ENCODE results near the gene NCOR2.

NCOR2 gene

DNA sequence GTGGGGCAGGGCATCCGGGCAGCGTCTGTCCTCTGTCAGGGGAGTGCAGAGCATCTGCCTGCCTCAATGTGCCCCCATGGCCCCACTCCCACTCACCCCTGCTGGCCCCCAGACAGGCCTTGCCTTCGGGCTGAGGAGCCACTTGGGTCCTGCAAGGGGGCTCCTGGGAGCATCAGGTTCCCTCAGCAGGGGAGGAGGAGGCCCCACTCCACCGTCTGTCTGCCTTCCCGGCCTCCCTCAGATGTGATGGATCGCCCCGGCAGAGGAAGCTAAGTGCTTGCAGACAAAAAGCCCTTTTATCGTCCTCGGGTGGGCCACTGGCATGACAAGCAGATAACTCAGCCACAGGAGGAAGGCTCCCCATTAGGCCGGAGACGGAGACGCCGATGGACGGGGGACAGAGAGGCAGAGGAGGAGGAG is 35.1 kb downstream of the NCOR2 start:
- peaks cover 2% of the 10 kb centered on the region; the same call in 1 of the 2 replicates for H3K36me3 ChIP-seq (replicated peaks)
- H3K4me3 ChIP-seq = no peak overlapping the region
- in situ Hi-C loops (cut with MboI; ENCODE audit: low sequenced_read_pairs) = no loop called here
- no peaks in the 10 kb centered on the region for H3K27me3 ChIP-seq (ENCODE audit: low read depth)
- no peaks in the 10 kb centered on the region for H3K4me1 ChIP-seq
- no peaks in the 10 kb centered on the region for H3K9me3 ChIP-seq
- no peak for DNase-seq (ENCODE audit: low spot score in 2 of 2)

DNA sequence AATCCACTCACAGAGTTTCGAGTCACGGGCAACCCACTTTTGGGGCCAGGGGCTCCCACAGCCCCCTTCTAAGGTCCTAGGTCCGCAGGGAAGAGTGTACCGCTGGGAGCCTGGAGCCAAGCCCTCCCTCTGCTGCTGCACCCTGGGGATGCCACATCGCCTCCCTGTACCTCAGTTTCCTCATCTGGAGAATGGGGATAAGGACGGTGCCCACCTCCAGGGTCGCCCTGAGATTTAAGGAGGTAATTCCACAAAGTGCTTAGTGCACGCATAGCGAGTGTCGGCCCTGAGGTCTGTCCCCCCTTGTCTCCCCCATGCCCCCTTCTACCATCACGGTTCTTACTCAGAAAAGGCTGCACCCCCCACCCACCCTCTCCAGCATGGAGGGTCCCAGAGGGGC is 35.5 kb downstream of the NCOR2 start:
- H3K9me3 ChIP-seq = no peaks in the 10 kb centered on the region

DNA sequence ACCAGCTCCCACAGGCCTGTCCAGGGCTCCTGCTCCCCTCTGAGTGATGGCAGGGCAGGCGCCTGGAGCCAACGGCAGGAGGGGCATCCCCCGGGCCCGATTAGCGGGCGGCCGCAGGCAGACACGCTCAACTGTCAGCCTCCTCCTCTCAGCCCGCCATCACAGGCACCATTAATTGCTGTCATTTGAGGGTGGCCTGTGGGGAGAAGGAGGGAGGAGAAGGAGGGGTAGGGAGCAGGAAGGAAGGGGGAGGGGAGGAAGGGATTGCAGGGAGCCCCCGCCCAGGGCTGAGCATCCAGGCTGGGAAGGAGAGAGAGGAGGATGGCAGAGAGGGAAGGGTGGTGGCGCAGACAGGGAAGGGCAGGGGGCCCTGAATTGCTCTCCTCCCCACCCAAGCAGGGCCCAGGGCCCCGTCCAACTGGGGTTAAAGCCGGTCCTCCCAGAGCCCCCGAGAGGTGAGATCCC is 36.1 kb downstream of the NCOR2 start:
- H3K4me3 ChIP-seq = no peak overlapping the region

More for the DNA sequence above, 35.5 kb downstream of the NCOR2 start:
- H3K4me3 ChIP-seq = no peak overlapping the region
- in situ Hi-C loops (cut with MboI; ENCODE audit: low sequenced_read_pairs) = no loop called here
- H3K4me1 ChIP-seq = no peaks in the 10 kb centered on the region
- no peak for DNase-seq (ENCODE audit: low spot score in 2 of 2)
- no peaks in the 10 kb centered on the region for H3K27me3 ChIP-seq (ENCODE audit: low read depth)
- peaks cover 2% of the 10 kb centered on the region; the same call in 1 of the 2 replicates for H3K36me3 ChIP-seq (replicated peaks)

DNA sequence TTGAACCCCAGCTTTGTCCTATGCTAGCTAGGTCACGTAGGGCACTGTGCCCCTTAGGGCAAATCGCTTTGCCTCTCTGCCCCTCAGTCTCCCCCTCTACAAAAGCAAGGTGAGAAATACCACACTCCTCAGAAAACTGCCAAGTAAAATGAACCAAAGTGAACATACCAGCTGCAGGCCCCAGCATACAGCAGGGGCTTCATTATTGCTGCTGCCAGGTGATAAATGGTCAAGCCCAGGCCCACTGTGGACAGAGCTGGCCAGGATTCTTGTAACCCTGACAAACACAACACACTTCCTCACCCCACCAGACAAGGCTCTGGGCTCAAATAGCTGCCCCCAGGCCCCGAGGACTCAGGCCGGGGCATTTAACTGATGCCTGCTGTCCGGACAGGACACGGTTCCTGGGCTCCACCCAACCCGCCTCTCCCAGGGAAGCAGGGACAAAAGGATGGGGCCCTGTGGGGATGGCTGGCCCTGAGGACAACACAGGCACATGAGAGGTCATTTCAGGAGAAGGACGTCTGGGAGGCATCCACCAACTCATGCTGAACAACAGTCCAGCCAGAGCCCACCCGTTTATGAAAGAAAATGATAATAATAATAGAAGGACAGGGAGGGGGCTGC is 36.7 kb downstream of the NCOR2 start:
- Histone ChIP-seq H3K4me3 (no peak overlapping the region), H3K4me1 (no peaks in the 10 kb centered on the region), H3K9me3 (no peaks in the 10 kb centered on the region), H3K36me3 (replicated peaks) (peaks cover 2% of the 10 kb centered on the region; the same call in 1 of the 2 replicates), H3K27me3 (ENCODE audit: low read depth) (no peaks in the 10 kb centered on the region)
- DNase-seq (ENCODE audit: low spot score in 2 of 2) = no peak
- in situ Hi-C loops (cut with MboI; ENCODE audit: low sequenced_read_pairs) = no loop called here

More for the DNA sequence above, 36.1 kb downstream of the NCOR2 start:
- peak in 1 of 2 experiments; percentile 39 for DNase-seq (ENCODE audit: low spot score in 2 of 2)
- no peaks in the 10 kb centered on the region for H3K9me3 ChIP-seq
- H3K36me3 ChIP-seq (replicated peaks) = peaks cover 2% of the 10 kb centered on the region; the same call in 1 of the 2 replicates
- H3K4me1 ChIP-seq = no peaks in the 10 kb centered on the region
- in situ Hi-C loops (cut with MboI; ENCODE audit: low sequenced_read_pairs) = no loop called here
- no peaks in the 10 kb centered on the region for H3K27me3 ChIP-seq (ENCODE audit: low read depth)

DNA sequence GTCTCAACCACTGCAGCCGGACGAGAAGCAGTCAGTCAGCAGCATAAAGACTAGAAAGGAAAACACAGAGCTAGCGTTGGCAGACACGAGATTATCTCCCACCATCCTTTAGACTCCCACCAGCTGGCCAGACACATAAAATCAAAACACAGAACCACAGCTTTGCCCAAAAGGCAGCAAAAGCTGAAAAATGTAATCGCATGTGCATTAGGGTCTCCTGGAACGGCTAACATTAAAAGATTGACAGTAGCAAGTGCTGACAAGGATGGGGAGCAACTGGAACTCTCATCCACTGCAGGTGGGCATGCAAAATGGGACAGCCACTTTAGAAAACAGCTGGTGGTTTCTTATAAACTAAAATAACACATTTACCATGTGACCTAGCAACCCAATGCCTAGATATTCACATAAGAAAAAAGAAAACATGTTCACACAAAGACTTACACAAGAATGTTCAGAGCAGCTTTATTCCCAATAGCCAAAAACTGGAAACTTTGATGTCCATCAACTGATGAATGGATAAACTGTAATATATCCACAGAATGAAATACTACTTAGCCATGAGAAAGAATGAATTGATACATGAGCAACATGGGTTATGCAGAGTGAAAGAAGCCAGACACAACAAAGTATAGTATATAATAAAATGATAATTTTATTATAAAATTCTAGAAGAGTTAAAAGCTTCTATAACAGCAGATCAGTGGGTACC is 37.7 kb downstream of the NCOR2 start:
- Histone ChIP-seq H3K27me3 (ENCODE audit: low read depth) (no peaks in the 10 kb centered on the region), H3K9me3 (no peaks in the 10 kb centered on the region), H3K4me1 (no peaks in the 10 kb centered on the region), H3K4me3 (no peak overlapping the region), H3K36me3 (replicated peaks) (peaks cover 2% of the 10 kb centered on the region; the same call in 1 of the 2 replicates)
- DNase-seq (ENCODE audit: low spot score in 2 of 2) = no peak
- in situ Hi-C loops (cut with MboI; ENCODE audit: low sequenced_read_pairs) = no loop called here

DNA sequence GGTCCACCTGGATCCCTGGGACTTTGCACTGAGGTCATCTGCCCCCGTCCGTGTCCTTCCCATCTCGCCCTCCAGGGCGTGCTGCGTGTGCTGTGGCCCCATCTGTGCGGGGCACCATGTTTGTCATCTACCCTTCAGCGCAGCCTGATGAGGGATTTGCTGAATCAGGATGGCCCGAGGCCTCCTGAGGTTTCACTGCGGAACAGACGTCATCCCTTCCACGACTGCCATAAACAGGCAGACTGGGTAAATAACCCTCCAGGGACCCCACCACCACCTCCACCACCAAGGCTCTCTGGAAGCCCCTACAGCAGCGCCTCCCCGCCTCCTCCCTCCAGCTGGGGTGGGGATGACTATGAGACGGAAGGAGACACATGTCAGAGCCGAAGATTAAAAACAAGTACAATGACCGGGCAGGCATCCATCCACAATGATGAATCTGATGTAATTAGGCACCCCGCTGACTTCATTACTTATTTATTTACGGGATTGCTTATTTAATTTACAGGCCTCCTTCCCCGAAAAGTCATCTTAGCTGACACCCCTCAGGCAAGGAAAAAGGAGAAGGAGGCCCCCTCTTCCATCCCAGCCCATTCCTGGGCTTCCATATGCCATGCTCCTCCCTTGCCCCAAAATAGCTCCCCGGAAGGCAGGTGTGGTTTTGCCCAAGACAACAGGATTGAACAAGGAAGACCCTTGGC is 39.4 kb downstream of the NCOR2 start:
- Histone ChIP-seq H3K9me3 (no peaks in the 10 kb centered on the region), H3K36me3 (replicated peaks) (no peaks in the 10 kb centered on the region), H3K4me1 (no peaks in the 10 kb centered on the region), H3K27me3 (ENCODE audit: low read depth) (no peaks in the 10 kb centered on the region), H3K4me3 (no peak overlapping the region)
- in situ Hi-C loops (cut with MboI; ENCODE audit: low sequenced_read_pairs) = no loop called here
- DNase-seq (ENCODE audit: low spot score in 2 of 2) = no peak

DNA sequence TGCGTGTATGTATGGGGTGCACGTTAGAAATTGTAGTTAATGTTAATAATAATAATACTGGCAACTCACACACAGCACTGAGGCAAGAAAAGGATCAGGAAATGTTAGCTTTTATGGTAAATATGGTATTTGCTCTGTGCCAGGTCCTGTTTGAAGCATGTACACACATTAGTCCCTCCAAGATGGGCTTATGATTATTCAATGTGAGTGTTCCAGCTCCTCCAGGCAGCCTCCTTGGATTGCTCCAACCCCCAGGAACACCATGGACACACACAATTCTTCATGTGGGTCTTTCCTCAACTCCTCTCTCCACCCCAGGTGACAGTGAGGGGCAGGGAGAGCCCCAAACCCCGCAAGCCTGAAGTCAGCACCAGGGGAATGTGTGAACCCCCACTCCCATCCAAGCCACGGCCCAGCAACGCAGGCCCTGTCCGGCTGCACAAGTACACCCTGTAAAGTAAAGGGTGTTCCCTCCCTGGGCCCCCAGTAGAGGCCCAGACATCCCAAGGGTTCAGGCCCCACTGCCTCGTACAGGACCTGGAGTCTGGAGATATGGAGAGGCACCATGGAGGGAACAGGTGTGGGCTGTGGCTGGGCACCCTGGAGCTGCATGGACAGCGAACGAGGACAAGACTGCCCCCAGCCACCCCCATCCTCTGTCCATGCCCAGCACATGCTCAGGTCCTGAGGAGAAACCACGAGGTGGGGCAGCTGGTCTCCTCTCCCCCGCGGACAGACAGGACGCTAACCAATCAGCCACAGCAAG is 41.3 kb downstream of the NCOR2 start:
- Histone ChIP-seq H3K9me3 (no peaks in the 10 kb centered on the region), H3K27me3 (ENCODE audit: low read depth) (no peaks in the 10 kb centered on the region)

DNA sequence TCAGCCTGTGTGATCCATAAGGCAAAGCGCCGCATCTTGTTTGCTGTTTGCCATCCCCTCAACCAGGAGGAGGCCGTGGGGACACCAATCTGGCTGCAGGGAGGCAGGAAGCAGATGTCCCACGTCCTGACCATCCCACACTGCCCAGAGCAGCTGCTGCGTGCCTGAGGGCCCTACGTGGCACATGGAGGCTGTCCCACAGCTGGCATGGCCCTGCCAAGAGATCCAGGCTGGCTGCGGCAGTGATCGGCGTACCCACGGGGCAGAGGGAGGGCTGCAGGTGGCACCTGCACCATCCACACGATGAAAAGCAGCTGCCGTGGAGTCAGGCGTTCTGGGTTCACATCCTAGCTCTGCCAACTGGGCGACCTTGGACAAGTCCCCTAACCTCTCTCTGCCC is 42.0 kb downstream of the NCOR2 start:
- no peaks in the 10 kb centered on the region for H3K4me1 ChIP-seq
- no peak overlapping the region for H3K4me3 ChIP-seq
- H3K9me3 ChIP-seq = no peaks in the 10 kb centered on the region
- in situ Hi-C loops (cut with MboI; ENCODE audit: low sequenced_read_pairs) = no loop called here
- H3K36me3 ChIP-seq (replicated peaks) = no peaks in the 10 kb centered on the region
- DNase-seq (ENCODE audit: low spot score in 2 of 2) = no peak
- no peaks in the 10 kb centered on the region for H3K27me3 ChIP-seq (ENCODE audit: low read depth)

More for the DNA sequence above, 41.3 kb downstream of the NCOR2 start:
- Histone ChIP-seq H3K4me1 (no peaks in the 10 kb centered on the region), H3K36me3 (replicated peaks) (no peaks in the 10 kb centered on the region), H3K4me3 (no peak overlapping the region)
- no peak for DNase-seq (ENCODE audit: low spot score in 2 of 2)
- in situ Hi-C loops (cut with MboI; ENCODE audit: low sequenced_read_pairs) = no loop called here

DNA sequence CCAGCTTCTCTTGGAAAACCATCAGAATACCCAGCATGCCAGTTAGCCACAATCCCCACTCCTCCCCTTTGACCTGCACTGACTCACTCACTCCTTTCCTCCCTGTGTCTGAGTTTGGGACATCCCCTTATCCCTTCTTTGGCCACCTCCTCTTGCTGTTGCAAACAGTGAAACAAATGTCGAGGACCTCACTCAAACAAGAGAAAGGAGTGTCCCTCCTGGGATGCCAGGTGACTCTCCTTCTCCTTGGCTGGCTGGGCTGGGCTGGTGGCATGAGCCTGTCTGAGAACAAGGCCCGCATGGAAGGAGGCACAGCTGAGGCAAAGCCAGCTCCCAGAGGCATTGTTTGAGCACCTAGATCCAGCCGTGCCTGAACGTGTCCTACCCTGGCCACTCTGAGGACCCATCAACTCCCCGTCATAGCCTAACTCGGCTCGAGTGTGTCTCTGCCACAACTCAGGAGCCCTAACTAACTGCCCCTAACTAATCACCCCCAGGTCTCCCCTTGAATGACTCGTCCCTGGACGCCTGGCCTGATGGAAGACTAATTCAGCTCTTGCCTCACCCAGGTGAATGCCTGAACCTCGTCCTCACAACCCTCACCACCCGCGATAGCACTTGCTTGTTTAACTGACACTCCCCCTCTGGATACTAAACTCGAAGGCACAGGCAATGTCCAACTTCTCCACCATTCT is 43.0 kb downstream of the NCOR2 start:
- DNase-seq (ENCODE audit: low spot score in 2 of 2) = no peak
- in situ Hi-C loops (cut with MboI; ENCODE audit: low sequenced_read_pairs) = no loop called here
- no peak overlapping the region for H3K4me3 ChIP-seq
- no peaks in the 10 kb centered on the region for H3K9me3 ChIP-seq
- H3K36me3 ChIP-seq (replicated peaks) = no peaks in the 10 kb centered on the region
- H3K4me1 ChIP-seq = peaks cover 2% of the 10 kb centered on the region
- H3K27me3 ChIP-seq (ENCODE audit: low read depth) = no peaks in the 10 kb centered on the region

DNA sequence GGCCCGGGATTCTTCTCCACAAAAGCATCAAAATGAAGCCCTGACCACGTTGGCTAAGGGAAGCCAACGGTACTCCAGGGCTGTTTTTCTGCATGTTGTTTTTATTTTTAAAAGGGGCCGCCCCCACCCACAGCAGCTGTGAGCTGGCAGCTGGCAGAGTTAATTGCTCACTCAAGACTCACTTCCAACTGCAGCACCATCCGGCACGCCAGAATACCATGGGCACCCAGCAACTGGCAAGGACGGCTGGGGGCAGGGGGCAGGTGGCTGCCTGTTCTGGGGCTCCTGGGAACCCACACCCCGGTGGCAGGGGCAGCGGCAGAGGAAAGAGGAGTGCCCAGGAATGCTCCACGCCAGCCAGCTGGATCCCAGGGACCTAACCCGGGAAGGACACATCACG is 44.3 kb downstream of the NCOR2 start:
- Histone ChIP-seq H3K9me3 (no peaks in the 10 kb centered on the region), H3K27me3 (ENCODE audit: low read depth) (no peaks in the 10 kb centered on the region), H3K4me3 (no peak overlapping the region), H3K36me3 (replicated peaks) (no peaks in the 10 kb centered on the region), H3K4me1 (peaks cover 13% of the 10 kb centered on the region)
- in situ Hi-C loops (cut with MboI; ENCODE audit: low sequenced_read_pairs) = no loop called here
- DNase-seq (ENCODE audit: low spot score in 2 of 2) = no peak

DNA sequence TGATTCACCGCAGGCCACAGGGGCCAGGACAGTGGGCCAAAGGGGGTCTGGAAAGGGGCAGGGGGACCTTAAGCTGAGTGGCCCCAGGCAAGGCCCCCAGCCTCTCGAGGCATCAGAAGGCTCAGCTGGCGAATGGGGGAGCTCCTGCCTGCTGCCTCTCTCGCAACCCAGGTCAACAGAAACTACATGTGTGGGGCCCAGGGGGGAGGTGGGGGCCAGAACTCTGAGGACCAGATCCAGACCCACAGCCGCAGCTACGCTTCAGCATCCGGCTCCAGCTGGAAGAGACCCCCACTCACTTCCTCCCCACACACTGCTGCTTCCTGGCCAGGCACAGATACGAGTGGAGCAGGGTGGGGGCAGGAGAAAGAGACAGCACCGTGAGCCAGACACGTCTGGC is 46.5 kb downstream of the NCOR2 start:
- DNase-seq (ENCODE audit: low spot score in 2 of 2) = no peak
- Histone ChIP-seq H3K4me3 (no peak overlapping the region), H3K27me3 (ENCODE audit: low read depth) (no peaks in the 10 kb centered on the region), H3K4me1 (peaks cover 19% of the 10 kb centered on the region), H3K9me3 (no peaks in the 10 kb centered on the region), H3K36me3 (replicated peaks) (no peaks in the 10 kb centered on the region)
- in situ Hi-C loops (cut with MboI; ENCODE audit: low sequenced_read_pairs) = no loop called here

DNA sequence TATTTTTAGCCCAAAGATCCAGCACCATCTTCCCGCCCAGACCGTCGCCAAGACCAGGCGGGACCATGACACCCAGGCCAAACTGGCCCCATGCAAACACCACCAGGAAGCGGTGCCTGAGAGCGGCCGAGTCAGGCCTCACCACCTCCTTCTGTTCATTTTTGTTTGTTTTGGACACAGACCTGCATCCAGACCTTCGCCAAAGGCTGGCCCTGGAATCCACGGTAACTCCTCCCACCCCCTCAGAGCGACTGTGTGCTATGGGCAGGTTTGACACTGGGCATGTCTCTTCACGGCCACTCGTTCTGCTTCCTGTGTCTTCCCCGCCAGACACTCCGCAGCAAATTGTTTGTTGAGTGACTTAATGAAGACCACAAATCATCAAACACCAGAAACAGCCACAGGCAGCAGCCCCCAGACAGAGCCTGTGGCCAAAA is 47.1 kb downstream of the NCOR2 start:
- Histone ChIP-seq H3K9me3 (no peaks in the 10 kb centered on the region), H3K36me3 (replicated peaks) (no peaks in the 10 kb centered on the region), H3K27me3 (ENCODE audit: low read depth) (no peaks in the 10 kb centered on the region), H3K4me3 (no peak overlapping the region), H3K4me1 (peaks cover 19% of the 10 kb centered on the region)
- no peak for DNase-seq (ENCODE audit: low spot score in 2 of 2)
- in situ Hi-C loops (cut with MboI; ENCODE audit: low sequenced_read_pairs) = no loop called here

DNA sequence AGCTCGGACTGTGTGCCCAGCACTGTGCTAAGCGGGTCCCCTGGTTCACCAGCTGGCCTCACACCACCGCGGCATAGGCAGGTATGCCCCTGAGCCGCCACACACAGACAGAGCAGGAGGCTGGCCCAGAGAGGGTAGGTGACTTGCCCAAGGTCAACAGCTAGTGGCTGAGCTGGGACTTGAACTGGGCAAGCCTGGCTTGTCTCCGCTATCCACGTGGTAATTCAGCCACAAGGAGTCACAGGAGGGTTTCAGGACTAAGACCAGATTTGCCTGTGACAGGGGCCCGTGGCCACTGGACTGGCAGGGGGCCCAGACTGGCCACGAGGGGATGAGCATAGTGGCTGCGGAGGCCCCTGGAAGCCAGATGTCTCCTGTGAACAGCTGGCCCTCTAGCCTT is 47.7 kb downstream of the NCOR2 start:
- Histone ChIP-seq H3K27me3 (ENCODE audit: low read depth) (no peaks in the 10 kb centered on the region), H3K9me3 (no peaks in the 10 kb centered on the region), H3K4me1 (peaks cover 19% of the 10 kb centered on the region), H3K4me3 (no peak overlapping the region), H3K36me3 (replicated peaks) (no peaks in the 10 kb centered on the region)
- in situ Hi-C loops (cut with MboI; ENCODE audit: low sequenced_read_pairs) = no loop called here
- no peak for DNase-seq (ENCODE audit: low spot score in 2 of 2)

All from HAP-1 (cell line).